HFFc6 (cell line): ENCODE results near the gene RAPGEF1. TPM values are rescaled to one million over a fixed set of nuclear protein-coding genes. Genes with fewer than 3 reads are reported as not detected.

Source experiments
- DNase-seq: peaks from one replicate; pipeline ENCODE4 v3.0.0-alpha.2; 2018
- H3K27ac Mint-ChIP-seq: 2 replicates; pipeline ENCODE4 v1.8.0; 2020; ENCODE audit warnings: mild to moderate bottlenecking, mixed read lengths
- H3K27me3 Mint-ChIP-seq: 2 replicates; pipeline ENCODE4 v1.8.0; 2021; ENCODE audit warnings: mild to moderate bottlenecking, moderate library complexity, mixed read lengths; ENCODE audit not compliant: insufficient read depth
- H3K36me3 Mint-ChIP-seq: 2 replicates; pipeline ENCODE4 v1.8.0; 2021; ENCODE audit warnings: low read depth, mixed read lengths
- H3K4me1 Mint-ChIP-seq: 2 replicates; pipeline ENCODE4 v1.8.0; 2020; ENCODE audit warnings: low read depth, mixed read lengths
- H3K4me3 Mint-ChIP-seq: 2 replicates; pipeline ENCODE4 v1.8.0; 2020; ENCODE audit warnings: mild to moderate bottlenecking, moderate library complexity, mixed read lengths
- H3K9me3 Mint-ChIP-seq: 2 replicates; pipeline ENCODE4 v1.8.0; 2020; ENCODE audit warnings: mild to moderate bottlenecking, mixed read lengths
- CTCF ChIP-seq: fragments of 200-600 bp; sonication (generic); IDR thresholded peaks from 2 replicates; pipeline ENCODE4 v1.5.0; 2021; ENCODE audit warnings: antibody characterized with exemption, mild to moderate bottlenecking
- total RNA-seq, 6 experiments: library from RNA; stranded (reverse); fragmentation: NEBNext Ultra II Directional; extraction: Animal tissue kit (Norgen Biotek cat#: 25700); gene quantifications; 2 replicates in 1 of 6; 3 replicates in 5 of 6; pipeline ENCODE4 v1.2.3, GENCODE V29; 2021

RAPGEF1 gene
- total RNA-seq, 6 experiments from 2014 or later: 38.6 to 46.6 (median 42.3) TPM

DNA sequence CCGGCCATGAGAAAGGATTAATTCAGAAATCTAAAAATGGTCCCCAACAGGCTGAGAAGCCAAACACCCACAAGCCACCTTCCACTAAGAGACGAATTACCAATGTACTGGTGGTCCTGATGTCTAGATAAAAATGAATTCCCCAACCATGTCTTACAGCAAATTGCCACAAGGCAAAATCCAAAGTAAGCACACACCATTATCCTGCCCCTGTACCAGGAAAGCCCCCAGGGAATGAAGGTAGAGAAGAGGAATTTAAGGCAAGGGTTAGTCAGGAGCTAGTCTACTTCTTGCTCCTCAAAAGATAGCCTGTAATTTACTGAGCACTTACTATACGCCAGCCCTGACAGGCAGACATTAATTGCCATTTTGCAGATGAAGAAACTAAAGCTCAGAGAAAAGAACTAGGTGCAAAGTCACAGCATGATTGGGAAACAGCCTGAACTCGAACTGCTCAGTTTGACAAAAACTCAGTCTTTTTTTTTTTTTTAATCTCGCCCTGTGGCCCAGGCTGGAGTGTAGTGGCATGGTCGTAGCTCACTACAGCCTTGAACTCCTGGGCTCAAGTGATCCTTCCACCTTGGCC is 64.3 kb downstream of the RAPGEF1 start:
- peak overlapping the region; percentile 92; the same call in 1 of the 2 replicates for H3K27ac Mint-ChIP-seq
- peaks cover 2% of the 10 kb centered on the region for H3K27me3 Mint-ChIP-seq
- H3K4me1 Mint-ChIP-seq: peaks cover 85% of the 10 kb centered on the region
- no peaks in the 10 kb centered on the region for H3K9me3 Mint-ChIP-seq
- DNase-seq: no peak
- no peak overlapping the region for H3K4me3 Mint-ChIP-seq
- no peak for TF ChIP-seq CTCF
- H3K36me3 Mint-ChIP-seq: peaks cover 10% of the 10 kb centered on the region; the same call in 1 of the 2 replicates

GRCh38 chr9:131674425-131675421 is 65.2 kb downstream of the RAPGEF1 start:
- H3K9me3 Mint-ChIP-seq: no peaks in the 10 kb centered on the region
- H3K4me3 Mint-ChIP-seq: no peak overlapping the region
- peaks cover 78% of the 10 kb centered on the region for H3K4me1 Mint-ChIP-seq
- H3K27me3 Mint-ChIP-seq: peaks cover 3% of the 10 kb centered on the region
- TF ChIP-seq CTCF: no peak
- H3K27ac Mint-ChIP-seq: no peak overlapping the region; the same call in 1 of the 2 replicates
- H3K36me3 Mint-ChIP-seq: peaks cover 5% of the 10 kb centered on the region; the same call in 1 of the 2 replicates
- DNase-seq: no peak

- Mint-ChIP-seq H3K9me3 (no peaks in the 10 kb centered on the region), H3K4me3 (no peak overlapping the region; the same call in 1 of the 2 replicates), H3K36me3 (peaks cover 5% of the 10 kb centered on the region; the same call in 1 of the 2 replicates), H3K27me3 (peaks cover 4% of the 10 kb centered on the region; the same call in 1 of the 2 replicates), H3K4me1 (peaks cover 78% of the 10 kb centered on the region), H3K27ac (no peak overlapping the region; the same call in 1 of the 2 replicates)
- no peak for DNase-seq
- no peak for TF ChIP-seq CTCF
Measured at GRCh38 chr9:131673531-131673930, 66.3 kb downstream of the RAPGEF1 start.

GRCh38 chr9:131673068-131673467 is 66.8 kb downstream of the RAPGEF1 start:
- Mint-ChIP-seq H3K4me1 (peaks cover 78% of the 10 kb centered on the region), H3K4me3 (no peak overlapping the region), H3K9me3 (no peaks in the 10 kb centered on the region), H3K27ac (no peak overlapping the region), H3K36me3 (peaks cover 5% of the 10 kb centered on the region; the same call in 1 of the 2 replicates), H3K27me3 (peaks cover 4% of the 10 kb centered on the region; the same call in 1 of the 2 replicates)
- no peak for DNase-seq
- no peak for TF ChIP-seq CTCF

GRCh38 chr9:131672451-131672850 is 67.4 kb downstream of the RAPGEF1 start:
- no peak for TF ChIP-seq CTCF
- Mint-ChIP-seq H3K9me3 (no peaks in the 10 kb centered on the region), H3K4me3 (no peak overlapping the region), H3K27ac (no peak overlapping the region), H3K36me3 (peaks cover 5% of the 10 kb centered on the region; the same call in 1 of the 2 replicates), H3K27me3 (peaks cover 4% of the 10 kb centered on the region; the same call in 1 of the 2 replicates), H3K4me1 (peaks cover 78% of the 10 kb centered on the region)
- no peak for DNase-seq
